Measurements from ENCODE around the gene MAMDC2. TPM values are rescaled to one million over a fixed set of nuclear protein-coding genes. Genes with fewer than 3 reads are reported as not detected.

MAMDC2 gene
- total and polyA plus RNA-seq, 2 donors from 2014 or later = 1.5 to 7.1 TPM

DNA sequence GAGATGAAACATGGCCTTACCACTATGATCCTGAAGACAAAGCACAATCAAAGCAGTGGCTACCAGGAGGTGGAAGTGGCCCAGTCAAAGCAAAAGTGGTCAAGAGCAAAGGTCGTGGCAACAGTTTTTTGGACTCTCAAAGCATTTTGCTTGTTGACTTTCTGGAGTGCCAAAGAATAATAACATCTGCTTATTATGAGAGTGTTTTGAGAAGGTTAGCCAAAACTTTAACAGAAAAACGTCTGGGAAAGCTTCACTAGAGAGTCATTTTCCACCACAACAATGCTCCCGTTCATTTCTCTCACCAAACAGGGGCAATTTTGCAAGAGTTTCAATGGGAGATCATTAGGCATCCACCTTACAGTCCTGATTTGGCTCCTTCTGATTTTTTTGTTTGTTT is 33.6 kb upstream of the MAMDC2 start:
- Histone ChIP-seq H3K4me1 (ENCODE audit: control insufficient read depth in 2 of 3, insufficient read depth in 2 of 3, low read depth in 1 of 3, low read length in 3 of 3) (no peaks in the 10 kb centered on the region), H3K9me3 (ENCODE audit: control insufficient read depth in 2 of 3, insufficient read depth in 1 of 3, low read length in 3 of 3) (no peaks in the 10 kb centered on the region), H3K27me3 (ENCODE audit: control insufficient read depth, insufficient read depth, low read length) (no peaks in the 10 kb centered on the region), H3K27ac (ENCODE audit: low read depth in 2 of 2, low read length in 2 of 2) (no peak overlapping the region), H3K9ac (ENCODE audit: low read length in 3 of 3) (no peak overlapping the region), H3K4me3 (ENCODE audit: low read length in 3 of 3) (no peak overlapping the region), H3K36me3 (ENCODE audit: control insufficient read depth in 2 of 3, insufficient read depth in 3 of 3, low read length in 3 of 3) (no peaks in the 10 kb centered on the region)
- DNase-seq = no peak
- TF ChIP-seq, protein P1, sequence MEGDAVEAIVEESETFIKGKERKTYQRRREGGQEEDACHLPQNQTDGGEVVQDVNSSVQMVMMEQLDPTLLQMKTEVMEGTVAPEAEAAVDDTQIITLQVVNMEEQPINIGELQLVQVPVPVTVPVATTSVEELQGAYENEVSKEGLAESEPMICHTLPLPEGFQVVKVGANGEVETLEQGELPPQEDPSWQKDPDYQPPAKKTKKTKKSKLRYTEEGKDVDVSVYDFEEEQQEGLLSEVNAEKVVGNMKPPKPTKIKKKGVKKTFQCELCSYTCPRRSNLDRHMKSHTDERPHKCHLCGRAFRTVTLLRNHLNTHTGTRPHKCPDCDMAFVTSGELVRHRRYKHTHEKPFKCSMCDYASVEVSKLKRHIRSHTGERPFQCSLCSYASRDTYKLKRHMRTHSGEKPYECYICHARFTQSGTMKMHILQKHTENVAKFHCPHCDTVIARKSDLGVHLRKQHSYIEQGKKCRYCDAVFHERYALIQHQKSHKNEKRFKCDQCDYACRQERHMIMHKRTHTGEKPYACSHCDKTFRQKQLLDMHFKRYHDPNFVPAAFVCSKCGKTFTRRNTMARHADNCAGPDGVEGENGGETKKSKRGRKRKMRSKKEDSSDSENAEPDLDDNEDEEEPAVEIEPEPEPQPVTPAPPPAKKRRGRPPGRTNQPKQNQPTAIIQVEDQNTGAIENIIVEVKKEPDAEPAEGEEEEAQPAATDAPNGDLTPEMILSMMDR (IDR thresholded peaks at IDR 0.05; ENCODE audit: borderline replicate concordance, extremely low read depth, insufficient read depth) = no peak
- intact Hi-C loops (cut with DNase I) = no loop called here
- FAIRE-seq = no peak

GRCh38 chr9:70011366-70011765 is 32.3 kb upstream of the MAMDC2 start:
- no peak for FAIRE-seq
- Histone ChIP-seq H3K27me3 (ENCODE audit: control insufficient read depth, insufficient read depth, low read length) (no peaks in the 10 kb centered on the region), H3K9me3 (ENCODE audit: control insufficient read depth in 2 of 3, insufficient read depth in 1 of 3, low read length in 3 of 3) (no peaks in the 10 kb centered on the region)

GRCh38 chr9:70012569-70012968 is 31.1 kb upstream of the MAMDC2 start:
- no peak for FAIRE-seq
- Histone ChIP-seq H3K9ac (ENCODE audit: low read length in 3 of 3) (no peak overlapping the region), H3K27ac (ENCODE audit: low read depth in 2 of 2, low read length in 2 of 2) (no peak overlapping the region), H3K4me3 (ENCODE audit: low read length in 3 of 3) (no peak overlapping the region), H3K4me1 (ENCODE audit: control insufficient read depth in 2 of 3, insufficient read depth in 2 of 3, low read depth in 1 of 3, low read length in 3 of 3) (no peaks in the 10 kb centered on the region), H3K36me3 (ENCODE audit: control insufficient read depth in 2 of 3, insufficient read depth in 3 of 3, low read length in 3 of 3) (no peaks in the 10 kb centered on the region), H3K27me3 (ENCODE audit: control insufficient read depth, insufficient read depth, low read length) (no peaks in the 10 kb centered on the region), H3K9me3 (ENCODE audit: control insufficient read depth in 2 of 3, insufficient read depth in 1 of 3, low read length in 3 of 3) (no peaks in the 10 kb centered on the region)
- TF ChIP-seq, protein P1 (IDR thresholded peaks at IDR 0.05; ENCODE audit: borderline replicate concordance, extremely low read depth, insufficient read depth) = no peak
- intact Hi-C loops (cut with DNase I) = no loop called here
- DNase-seq = no peak

More at GRCh38 chr9:70011366-70011765, 32.3 kb upstream of the MAMDC2 start:
- no peak overlapping the region for H3K4me3 ChIP-seq (ENCODE audit: low read length in 3 of 3)
- no peak overlapping the region for H3K9ac ChIP-seq (ENCODE audit: low read length in 3 of 3)
- intact Hi-C loops (cut with DNase I) = no loop called here
- no peaks in the 10 kb centered on the region for H3K4me1 ChIP-seq (ENCODE audit: control insufficient read depth in 2 of 3, insufficient read depth in 2 of 3, low read depth in 1 of 3, low read length in 3 of 3)
- H3K36me3 ChIP-seq (ENCODE audit: control insufficient read depth in 2 of 3, insufficient read depth in 3 of 3, low read length in 3 of 3) = no peaks in the 10 kb centered on the region
- no peak for DNase-seq
- TF ChIP-seq, protein P1 (IDR thresholded peaks at IDR 0.05; ENCODE audit: borderline replicate concordance, extremely low read depth, insufficient read depth) = no peak
- H3K27ac ChIP-seq (ENCODE audit: low read depth in 2 of 2, low read length in 2 of 2) = no peak overlapping the region

DNA sequence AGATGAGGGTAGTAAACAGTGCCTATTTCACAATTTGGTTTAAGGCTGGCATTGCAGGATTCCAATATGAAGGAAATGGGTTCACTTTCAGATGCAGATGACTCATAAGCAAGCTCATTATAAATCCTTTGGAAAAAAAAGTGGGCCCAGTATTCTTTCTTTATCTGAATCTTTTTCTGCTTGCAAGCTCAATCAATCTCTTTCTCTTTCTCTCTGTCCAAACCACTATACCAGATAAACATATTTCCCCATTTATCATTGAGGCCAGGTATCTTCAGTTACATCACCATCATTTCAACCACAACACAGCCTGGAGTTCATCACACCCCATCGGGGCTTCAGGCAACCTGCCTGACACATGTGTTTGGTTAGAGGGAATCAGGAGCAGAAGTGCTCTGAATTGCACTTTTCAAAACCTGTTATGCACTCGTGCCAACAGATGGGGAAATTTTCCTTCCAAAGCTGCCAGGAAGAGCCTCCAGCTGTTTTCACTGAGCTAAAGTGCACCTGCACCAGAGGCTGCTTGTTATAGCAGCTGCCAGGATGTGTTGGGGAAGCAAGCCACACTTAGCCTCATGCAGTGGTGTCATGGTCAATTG is 30.0 kb upstream of the MAMDC2 start:
- DNase-seq = no peak
- H3K9ac ChIP-seq (ENCODE audit: low read length in 3 of 3) = no peak overlapping the region
- no peaks in the 10 kb centered on the region for H3K27me3 ChIP-seq (ENCODE audit: control insufficient read depth, insufficient read depth, low read length)
- FAIRE-seq = no peak
- intact Hi-C loops (cut with DNase I) = no loop called here
- TF ChIP-seq, protein P1 (IDR thresholded peaks at IDR 0.05; ENCODE audit: borderline replicate concordance, extremely low read depth, insufficient read depth) = no peak
- no peak overlapping the region for H3K27ac ChIP-seq (ENCODE audit: low read depth in 2 of 2, low read length in 2 of 2)
- no peaks in the 10 kb centered on the region for H3K36me3 ChIP-seq (ENCODE audit: control insufficient read depth in 2 of 3, insufficient read depth in 3 of 3, low read length in 3 of 3)
- H3K9me3 ChIP-seq (ENCODE audit: control insufficient read depth in 2 of 3, insufficient read depth in 1 of 3, low read length in 3 of 3) = no peaks in the 10 kb centered on the region
- no peak overlapping the region for H3K4me3 ChIP-seq (ENCODE audit: low read length in 3 of 3)
- H3K4me1 ChIP-seq (ENCODE audit: control insufficient read depth in 2 of 3, insufficient read depth in 2 of 3, low read depth in 1 of 3, low read length in 3 of 3) = no peaks in the 10 kb centered on the region
